Loucy (cell line): ENCODE data around the gene CHST11.

Experiments used
- H2AFZ ChIP-seq: fragments of 200-600 bp; sonication (generic); 2 replicates; pipeline ENCODE4 v1.6.0; 2016; ENCODE audit warnings: antibody characterized with exemption, mild to moderate bottlenecking, low read length, moderate library complexity
- H3F3A ChIP-seq: fragments of 200-600 bp; 2 replicates; pipeline ENCODE4 v1.6.0; 2016; ENCODE audit warnings: antibody characterized with exemption, low read depth, mild to moderate bottlenecking
- H3K27me3 ChIP-seq: fragments of 200-600 bp; sonication (generic); 2 replicates; pipeline ENCODE4 v1.6.1; 2014; ENCODE audit warnings: low read length, mild to moderate bottlenecking; ENCODE audit not compliant: insufficient read depth, poor library complexity, severe bottlenecking
- H3K36me3 ChIP-seq: fragments of 200-600 bp; sonication (generic); 2 replicates; pipeline ENCODE4 v1.6.1; 2016; ENCODE audit warnings: low read length; ENCODE audit not compliant: insufficient read depth
- H3K4me1 ChIP-seq: fragments of 200-600 bp; sonication (generic); 2 replicates; pipeline ENCODE4 v1.5.1; 2014; ENCODE audit warnings: low read length, mild to moderate bottlenecking; ENCODE audit not compliant: insufficient read depth, poor library complexity, severe bottlenecking
- H3K4me2 ChIP-seq: fragments of 200-600 bp; sonication (generic); 2 replicates; pipeline ENCODE4 v1.6.0; 2014; ENCODE audit warnings: antibody characterized with exemption, low read length, low read depth, mild to moderate bottlenecking; ENCODE audit not compliant: poor library complexity, severe bottlenecking
- H3K4me3 ChIP-seq: fragments of 200-600 bp; sonication (generic); 2 replicates; pipeline ENCODE4 v1.5.1; 2014; ENCODE audit warnings: low read length, mild to moderate bottlenecking, mixed read lengths; ENCODE audit not compliant: poor library complexity, severe bottlenecking
- H3K79me2 ChIP-seq: fragments of 200-600 bp; sonication (generic); 2 replicates; pipeline ENCODE4 v1.6.1; 2014; ENCODE audit warnings: low read length; ENCODE audit not compliant: insufficient read depth
- H3K9ac ChIP-seq: fragments of 200-600 bp; sonication (generic); 2 replicates; pipeline ENCODE4 v1.6.0; 2014; ENCODE audit warnings: mild to moderate bottlenecking, low read depth, low read length, moderate library complexity; ENCODE audit not compliant: poor library complexity, severe bottlenecking
- H3K9me2 ChIP-seq: fragments of 200-600 bp; sonication (generic); replicated peaks from 2 replicates; pipeline ENCODE4 v1.6.1; 2016; ENCODE audit warnings: low read depth, low read length, mixed read lengths
- H3K9me3 ChIP-seq: fragments of 200-600 bp; sonication (generic); 2 replicates; pipeline ENCODE4 v1.6.1; 2014; ENCODE audit warnings: mild to moderate bottlenecking, antibody characterized with exemption, low read length, low read depth; ENCODE audit not compliant: insufficient read depth
- H4K20me1 ChIP-seq: fragments of 200-600 bp; sonication (generic); 2 replicates; pipeline ENCODE4 v1.6.0; 2014; ENCODE audit warnings: antibody characterized with exemption, low read length, mild to moderate bottlenecking; ENCODE audit not compliant: insufficient read depth, poor library complexity, severe bottlenecking
- EZH2phosphoT487 ChIP-seq: fragments of 200-600 bp; IDR thresholded peaks from 2 replicates; pipeline ENCODE4 v1.6.1; 2018; ENCODE audit warnings: antibody characterized with exemption, mild to moderate bottlenecking, moderate library complexity, borderline replicate concordance
- TF ChIP-seq, protein P1 (sequence below): fragments of 200-600 bp; sonication (generic); conservative IDR thresholded peaks from 2 replicates; pipeline ENCODE4 v1.5.1; 2014; ENCODE audit warnings: mild to moderate bottlenecking, antibody characterized with exemption, low read length

Gene CHST11

GRCh38 chr12:104701756-104702155 is 245.0 kb downstream of the CHST11 start:
- Histone ChIP-seq H3K4me3 (no peak overlapping the region), H3F3A (no peaks in the 10 kb centered on the region), H3K4me1 (peaks cover 3% of the 10 kb centered on the region), H3K36me3 (peaks cover 64% of the 10 kb centered on the region; the same call in 1 of the 2 replicates), H3K9ac (no peak overlapping the region), H3K27me3 (no peaks in the 10 kb centered on the region), H4K20me1 (peaks cover 87% of the 10 kb centered on the region), H2AFZ (no peak overlapping the region), H3K4me2 (no peak overlapping the region), H3K79me2 (peaks cover 97% of the 10 kb centered on the region), H3K9me3 (no peaks in the 10 kb centered on the region), H3K9me2 (no peaks in the 10 kb centered on the region)
- TF ChIP-seq, protein P1, sequence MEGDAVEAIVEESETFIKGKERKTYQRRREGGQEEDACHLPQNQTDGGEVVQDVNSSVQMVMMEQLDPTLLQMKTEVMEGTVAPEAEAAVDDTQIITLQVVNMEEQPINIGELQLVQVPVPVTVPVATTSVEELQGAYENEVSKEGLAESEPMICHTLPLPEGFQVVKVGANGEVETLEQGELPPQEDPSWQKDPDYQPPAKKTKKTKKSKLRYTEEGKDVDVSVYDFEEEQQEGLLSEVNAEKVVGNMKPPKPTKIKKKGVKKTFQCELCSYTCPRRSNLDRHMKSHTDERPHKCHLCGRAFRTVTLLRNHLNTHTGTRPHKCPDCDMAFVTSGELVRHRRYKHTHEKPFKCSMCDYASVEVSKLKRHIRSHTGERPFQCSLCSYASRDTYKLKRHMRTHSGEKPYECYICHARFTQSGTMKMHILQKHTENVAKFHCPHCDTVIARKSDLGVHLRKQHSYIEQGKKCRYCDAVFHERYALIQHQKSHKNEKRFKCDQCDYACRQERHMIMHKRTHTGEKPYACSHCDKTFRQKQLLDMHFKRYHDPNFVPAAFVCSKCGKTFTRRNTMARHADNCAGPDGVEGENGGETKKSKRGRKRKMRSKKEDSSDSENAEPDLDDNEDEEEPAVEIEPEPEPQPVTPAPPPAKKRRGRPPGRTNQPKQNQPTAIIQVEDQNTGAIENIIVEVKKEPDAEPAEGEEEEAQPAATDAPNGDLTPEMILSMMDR, result no peak
- no peak for TF ChIP-seq EZH2phosphoT487

DNA sequence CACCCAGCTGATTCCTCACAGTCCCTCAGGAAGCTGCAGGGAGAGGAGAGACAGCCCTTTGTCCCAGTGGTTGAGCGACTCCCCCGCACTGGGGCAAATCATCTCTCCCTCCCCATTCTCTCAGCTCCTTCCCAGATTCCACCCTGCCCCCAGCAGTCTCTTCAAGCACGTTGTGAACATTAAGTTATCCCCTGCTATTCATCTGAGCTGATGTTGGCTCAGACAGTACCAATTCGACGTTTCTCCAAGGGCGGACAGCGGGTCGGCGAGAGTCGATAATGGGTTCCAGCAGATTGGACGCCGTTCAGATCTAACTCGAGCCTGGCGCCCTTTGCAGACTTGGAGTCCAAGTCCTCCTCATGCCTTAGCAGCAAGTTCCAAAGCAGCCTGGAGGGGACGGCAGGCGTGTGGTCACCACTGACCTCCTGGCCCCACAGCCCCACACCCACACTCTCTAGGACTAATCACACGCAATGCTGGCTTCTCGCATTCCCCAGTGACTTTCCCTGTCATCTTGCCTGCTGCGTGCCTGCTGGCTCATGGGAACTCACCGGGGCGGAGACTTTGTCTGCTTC is 245.9 kb downstream of the CHST11 start:
- H4K20me1 ChIP-seq, result peaks cover 86% of the 10 kb centered on the region

GRCh38 chr12:104703372-104703771 is 246.6 kb downstream of the CHST11 start:
- Histone ChIP-seq H3F3A (no peaks in the 10 kb centered on the region), H3K4me1 (no peaks in the 10 kb centered on the region), H3K27me3 (no peaks in the 10 kb centered on the region), H3K9ac (no peak overlapping the region), H4K20me1 (peaks cover 86% of the 10 kb centered on the region), H3K9me3 (no peaks in the 10 kb centered on the region), H2AFZ (no peak overlapping the region), H3K9me2 (no peaks in the 10 kb centered on the region), H3K4me2 (no peak overlapping the region), H3K79me2 (peaks cover 97% of the 10 kb centered on the region), H3K36me3 (peaks cover 67% of the 10 kb centered on the region), H3K4me3 (no peak overlapping the region)
- TF ChIP-seq EZH2phosphoT487, result no peak
- TF ChIP-seq, protein P1, result no peak

More for the DNA sequence above, 245.9 kb downstream of the CHST11 start:
- no peaks in the 10 kb centered on the region for H3F3A ChIP-seq
- H3K9me3 ChIP-seq, result no peaks in the 10 kb centered on the region
- peaks cover 97% of the 10 kb centered on the region for H3K79me2 ChIP-seq
- H3K4me1 ChIP-seq, result no peaks in the 10 kb centered on the region
- TF ChIP-seq EZH2phosphoT487, result no peak
- TF ChIP-seq, protein P1, result no peak
- H2AFZ ChIP-seq, result no peak overlapping the region
- no peaks in the 10 kb centered on the region for H3K9me2 ChIP-seq
- H3K27me3 ChIP-seq, result no peaks in the 10 kb centered on the region
- H3K4me3 ChIP-seq, result no peak overlapping the region
- peaks cover 64% of the 10 kb centered on the region for H3K36me3 ChIP-seq
- H3K4me2 ChIP-seq, result no peak overlapping the region
- H3K9ac ChIP-seq, result no peak overlapping the region
